ENCODE results near the gene PAQR7.

- TF ChIP-seq, protein P1, sequence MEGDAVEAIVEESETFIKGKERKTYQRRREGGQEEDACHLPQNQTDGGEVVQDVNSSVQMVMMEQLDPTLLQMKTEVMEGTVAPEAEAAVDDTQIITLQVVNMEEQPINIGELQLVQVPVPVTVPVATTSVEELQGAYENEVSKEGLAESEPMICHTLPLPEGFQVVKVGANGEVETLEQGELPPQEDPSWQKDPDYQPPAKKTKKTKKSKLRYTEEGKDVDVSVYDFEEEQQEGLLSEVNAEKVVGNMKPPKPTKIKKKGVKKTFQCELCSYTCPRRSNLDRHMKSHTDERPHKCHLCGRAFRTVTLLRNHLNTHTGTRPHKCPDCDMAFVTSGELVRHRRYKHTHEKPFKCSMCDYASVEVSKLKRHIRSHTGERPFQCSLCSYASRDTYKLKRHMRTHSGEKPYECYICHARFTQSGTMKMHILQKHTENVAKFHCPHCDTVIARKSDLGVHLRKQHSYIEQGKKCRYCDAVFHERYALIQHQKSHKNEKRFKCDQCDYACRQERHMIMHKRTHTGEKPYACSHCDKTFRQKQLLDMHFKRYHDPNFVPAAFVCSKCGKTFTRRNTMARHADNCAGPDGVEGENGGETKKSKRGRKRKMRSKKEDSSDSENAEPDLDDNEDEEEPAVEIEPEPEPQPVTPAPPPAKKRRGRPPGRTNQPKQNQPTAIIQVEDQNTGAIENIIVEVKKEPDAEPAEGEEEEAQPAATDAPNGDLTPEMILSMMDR (IDR thresholded peaks at IDR 0.05; ENCODE audit: insufficient read depth, low read length) = no peak
- TF ChIP-seq REST (IDR thresholded peaks at IDR 0.05; ENCODE audit: insufficient replicate concordance, low read depth) = no peak
Measured at GRCh38 chr1:25831569-25832196, 43.8 kb downstream of the PAQR7 start.
